ENCODE measurements around the gene CELA3A.

- TF ChIP-seq CTCF (IDR thresholded peaks at IDR 0.05; ENCODE audit: low read depth, low read length) = no peak
- TF ChIP-seq EZH2phosphoT487 (IDR thresholded peaks at IDR 0.05; ENCODE audit: low read depth) = no peak
Measured at GRCh38 chr1:22053861-22054770, 52.7 kb downstream of the CELA3A start.

All from OCI-LY3 (cell line).